BJ (cell line): ENCODE measurements around the gene RAB12. TPM values are rescaled to one million over a fixed set of nuclear protein-coding genes. Genes with fewer than 3 reads are reported as not detected.

Experiments used
- CTCF ChIA-PET: fragments of 350-600 bp; formaldehyde crosslinking; extraction: SDS; loops from one replicate; lab custom pipeline; 2021; ENCODE audit warnings: antibody characterized with exemption, inconsistent platforms; lab: Yijun Ruan, JAX
- POLR2A ChIA-PET: fragments of 300-600 bp; sonication (Branson Sonifier 250); formaldehyde crosslinking; extraction: SDS; loops from one replicate; lab custom pipeline; 2021; ENCODE audit warnings: antibody characterized with exemption; lab: Charles Lee
- DNase-seq: peaks from one replicate; pipeline ENCODE4 v3.0.0-alpha.2; 2011; ENCODE audit warnings: low read depth
- H3K27me3 ChIP-seq: 2 replicates; pipeline ENCODE4 v1.6.0; 2011; ENCODE audit warnings: low read length; ENCODE audit not compliant: control insufficient read depth, insufficient read depth
- H3K36me3 ChIP-seq: 2 replicates; pipeline ENCODE4 v1.5.1; 2011; ENCODE audit warnings: low read length; ENCODE audit not compliant: control insufficient read depth, insufficient read depth
- H3K4me3 ChIP-seq: 2 replicates; pipeline ENCODE4 v1.5.1; 2011; ENCODE audit warnings: low read depth, mild to moderate bottlenecking, control low read depth, low read length
- polyA plus RNA-seq: library from polyadenylated mRNA; depleted of rRNA; stranded (reverse); fragments of >200 nt; gene quantifications from 2 replicates; pipeline ENCODE4 v1.2.3, GENCODE V29; 2011
- TF ChIP-seq, protein P1 (sequence below): IDR thresholded peaks from 2 replicates; pipeline ENCODE4 v1.5.1; 2011; ENCODE audit warnings: low read depth, mild to moderate bottlenecking, control low read depth, inconsistent platforms, low read length, moderate library complexity; ENCODE audit not compliant: insufficient read depth

RAB12 gene
- polyA plus RNA-seq, 1 experiment: 8.8 TPM

DNA sequence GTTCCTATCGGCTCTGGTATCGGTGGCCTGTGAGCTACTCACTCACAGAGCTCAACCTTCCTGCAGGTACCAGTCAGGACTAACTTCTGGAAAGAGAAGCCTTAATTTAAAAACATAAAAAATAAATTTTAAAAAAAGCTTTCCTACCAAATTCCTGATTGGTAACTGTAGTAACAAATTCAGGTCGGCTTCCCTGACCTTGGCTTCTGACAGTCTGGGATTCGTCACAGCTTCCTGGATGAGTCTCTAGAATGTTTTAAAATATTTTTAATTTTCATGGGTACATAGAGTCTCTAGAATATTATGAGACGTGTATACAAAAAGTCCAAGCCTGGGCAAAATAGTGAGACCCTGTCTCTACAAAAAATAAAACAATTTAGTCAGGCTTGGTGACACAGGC lies 51.1 kb downstream of the RAB12 start:
- no peak for DNase-seq
- ChIA-PET CTCF (interaction anchor here (1.3 to 4.1 kb wide), 4 partner anchors 9 to 328 kb away, joined by 3 to 16 read pairs (median 8); no protein-coding TSS in a partner anchor), POLR2A (no interaction called here)
- TF ChIP-seq, protein P1, sequence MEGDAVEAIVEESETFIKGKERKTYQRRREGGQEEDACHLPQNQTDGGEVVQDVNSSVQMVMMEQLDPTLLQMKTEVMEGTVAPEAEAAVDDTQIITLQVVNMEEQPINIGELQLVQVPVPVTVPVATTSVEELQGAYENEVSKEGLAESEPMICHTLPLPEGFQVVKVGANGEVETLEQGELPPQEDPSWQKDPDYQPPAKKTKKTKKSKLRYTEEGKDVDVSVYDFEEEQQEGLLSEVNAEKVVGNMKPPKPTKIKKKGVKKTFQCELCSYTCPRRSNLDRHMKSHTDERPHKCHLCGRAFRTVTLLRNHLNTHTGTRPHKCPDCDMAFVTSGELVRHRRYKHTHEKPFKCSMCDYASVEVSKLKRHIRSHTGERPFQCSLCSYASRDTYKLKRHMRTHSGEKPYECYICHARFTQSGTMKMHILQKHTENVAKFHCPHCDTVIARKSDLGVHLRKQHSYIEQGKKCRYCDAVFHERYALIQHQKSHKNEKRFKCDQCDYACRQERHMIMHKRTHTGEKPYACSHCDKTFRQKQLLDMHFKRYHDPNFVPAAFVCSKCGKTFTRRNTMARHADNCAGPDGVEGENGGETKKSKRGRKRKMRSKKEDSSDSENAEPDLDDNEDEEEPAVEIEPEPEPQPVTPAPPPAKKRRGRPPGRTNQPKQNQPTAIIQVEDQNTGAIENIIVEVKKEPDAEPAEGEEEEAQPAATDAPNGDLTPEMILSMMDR: no peak
- no peaks in the 10 kb centered on the region for H3K27me3 ChIP-seq
- H3K4me3 ChIP-seq: no peak overlapping the region
- H3K36me3 ChIP-seq: no peaks in the 10 kb centered on the region

DNA sequence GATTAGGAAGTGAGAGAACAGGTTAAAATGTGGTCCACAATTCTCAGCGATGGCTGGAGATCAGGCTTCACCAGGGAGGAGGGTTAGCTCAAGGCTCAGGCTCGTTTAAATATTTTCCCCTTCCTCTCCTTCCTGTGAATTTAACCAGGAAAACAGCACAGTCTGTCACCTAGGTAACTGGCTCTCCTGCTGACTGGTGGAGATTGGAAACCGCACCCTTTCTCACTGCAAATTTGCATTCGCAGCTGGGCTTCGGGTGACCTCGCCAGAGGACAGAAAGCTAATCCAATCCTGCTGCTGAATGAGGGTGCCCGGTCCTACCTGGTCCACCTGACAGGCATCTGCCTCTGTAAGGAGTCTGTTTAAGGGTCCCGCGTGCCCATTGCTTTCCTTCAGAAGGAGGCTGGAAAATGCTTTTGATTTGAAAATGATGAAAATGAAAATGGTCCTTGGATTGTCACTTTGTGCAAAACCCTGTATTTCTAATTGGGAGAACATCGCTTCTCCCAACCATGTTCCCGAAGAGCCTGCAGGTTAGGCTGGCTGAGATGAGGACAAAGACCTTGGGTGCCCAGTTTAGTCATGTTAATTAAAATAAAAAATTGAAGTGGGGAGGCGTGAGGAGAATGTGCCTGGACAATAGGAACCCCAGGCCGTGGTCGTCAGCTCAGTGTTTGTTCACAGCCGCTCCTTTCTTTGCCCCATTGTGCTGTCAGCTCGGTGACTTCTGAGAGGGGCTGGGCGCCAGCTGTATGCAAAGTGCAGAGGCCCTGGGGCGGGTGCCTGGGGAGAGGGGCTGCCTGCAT lies 52.7 kb downstream of the RAB12 start:
- Histone ChIP-seq H3K36me3 (no peaks in the 10 kb centered on the region), H3K4me3 (no peak overlapping the region), H3K27me3 (no peaks in the 10 kb centered on the region)
- CTCF ChIA-PET: interaction anchor here (1.1 to 4.1 kb wide), 2 partner anchors 32 to 326 kb away, joined by 3 to 16 read pairs; no protein-coding TSS in a partner anchor
- POLR2A ChIA-PET: no interaction called here
- no peak for DNase-seq
- TF ChIP-seq, protein P1: no peak

DNA sequence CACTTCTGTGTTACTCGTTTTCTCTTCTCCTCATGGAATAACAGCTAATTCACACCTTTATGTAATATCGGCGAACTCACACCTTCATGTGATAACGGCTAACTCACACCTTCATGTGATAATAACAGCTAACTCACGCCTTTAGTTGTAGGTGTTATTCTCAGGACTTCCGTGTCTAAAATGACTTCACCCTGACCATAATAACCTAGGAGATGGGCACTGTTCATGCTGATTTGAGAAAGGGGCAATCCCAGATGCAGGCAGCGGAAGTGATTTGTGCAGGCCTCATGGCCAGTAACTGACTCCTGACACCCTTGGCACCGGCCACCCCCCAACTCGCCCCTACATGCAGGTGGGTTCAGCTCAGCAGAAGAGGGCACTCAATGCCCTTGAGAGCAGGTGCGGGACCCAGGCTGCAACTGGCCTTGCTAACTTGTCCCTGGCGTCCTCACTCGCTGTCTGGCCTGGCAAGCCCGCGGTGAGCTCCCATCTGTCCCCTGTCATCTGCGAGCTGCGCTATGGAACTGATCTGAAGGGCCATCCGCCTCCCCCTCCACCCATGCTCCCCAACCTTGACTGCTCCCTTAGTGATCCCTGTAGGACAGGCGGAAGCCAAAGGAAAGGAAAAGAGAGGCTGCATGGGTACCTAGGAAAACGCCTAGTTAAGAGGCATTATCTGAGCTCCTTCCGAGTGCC lies 53.5 kb downstream of the RAB12 start:
- ChIA-PET CTCF (interaction anchor here (4.1 kb wide), 1 partner anchor 326 kb away, joined by 16 read pairs; no protein-coding TSS in a partner anchor), POLR2A (no interaction called here)
- no peak overlapping the region for H3K4me3 ChIP-seq
- H3K27me3 ChIP-seq: no peaks in the 10 kb centered on the region
- no peak for DNase-seq
- TF ChIP-seq, protein P1: no peak
- H3K36me3 ChIP-seq: no peaks in the 10 kb centered on the region

DNA sequence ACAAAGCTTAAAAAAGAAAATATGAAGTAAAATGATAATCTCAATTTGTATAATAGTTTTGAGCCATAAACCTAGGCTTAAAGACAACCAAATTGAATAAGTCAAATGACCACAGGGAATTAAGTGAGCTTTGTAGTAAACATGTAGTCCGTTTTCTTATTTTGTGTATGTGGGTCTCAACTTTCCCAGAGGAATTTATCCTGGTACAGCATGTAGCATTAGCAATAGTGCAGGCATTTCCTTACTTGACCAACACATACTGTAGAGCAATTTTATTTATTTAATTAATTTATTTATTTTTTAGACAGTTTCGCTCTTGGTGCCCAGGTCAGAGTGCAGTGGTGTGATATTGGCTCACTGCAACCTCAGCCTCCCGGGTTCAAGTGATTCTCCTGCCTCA lies 58.6 kb downstream of the RAB12 start:
- H3K27me3 ChIP-seq: no peaks in the 10 kb centered on the region
- no peaks in the 10 kb centered on the region for H3K36me3 ChIP-seq
- POLR2A ChIA-PET: no interaction called here
- TF ChIP-seq, protein P1: no peak
- no peak for DNase-seq
- CTCF ChIA-PET: interaction anchor here (1.0 to 3.2 kb wide), 4 partner anchors 9 to 320 kb away, joined by 3 to 9 read pairs (median 3); no protein-coding TSS in a partner anchor
- no peak overlapping the region for H3K4me3 ChIP-seq

DNA sequence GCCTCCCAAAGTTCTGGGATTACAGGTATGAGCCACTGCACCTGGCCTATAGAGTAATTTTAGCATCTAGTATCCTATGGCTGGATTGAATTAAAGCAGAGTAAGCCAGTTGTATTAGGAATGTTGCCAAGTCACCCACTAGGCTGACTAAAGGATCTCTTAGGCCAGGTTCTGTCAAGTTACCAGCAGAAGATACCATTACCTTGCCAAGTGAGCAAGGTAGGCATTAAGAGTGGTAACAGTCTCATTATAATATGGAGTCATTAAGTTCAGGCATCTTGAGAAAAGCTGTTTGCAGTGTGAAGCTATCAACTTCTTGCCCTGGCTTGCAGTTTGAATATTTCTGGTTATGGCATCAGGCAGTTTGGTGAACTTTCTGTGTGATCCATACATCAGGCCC lies 59.1 kb downstream of the RAB12 start:
- H3K36me3 ChIP-seq: no peaks in the 10 kb centered on the region
- POLR2A ChIA-PET: no interaction called here
- TF ChIP-seq, protein P1: no peak
- no peak overlapping the region for H3K4me3 ChIP-seq
- no peak for DNase-seq
- no peaks in the 10 kb centered on the region for H3K27me3 ChIP-seq
- CTCF ChIA-PET: interaction anchor here (1.0 to 3.2 kb wide), 3 partner anchors 9 to 320 kb away, joined by 3 to 9 read pairs (median 3); no protein-coding TSS in a partner anchor
